OCI-LY1 (cell line): ENCODE data around the gene CTF1.

Experiments used
- H2AFZ ChIP-seq: fragments of 200-600 bp; sonication (generic), shearing (Covaris generic); 2 replicates; pipeline ENCODE4 v1.6.0; 2014; ENCODE audit warnings: antibody characterized with exemption, mild to moderate bottlenecking, low read length
- H3F3A ChIP-seq: fragments of 200-600 bp; sonication (generic), shearing (Covaris generic); 2 replicates; pipeline ENCODE4 v1.6.0; 2014; ENCODE audit warnings: mild to moderate bottlenecking, antibody characterized with exemption, low read length, moderate library complexity; ENCODE audit not compliant: insufficient read depth
- H3K27ac ChIP-seq: fragments of 200-600 bp; sonication (generic); 2 replicates; pipeline ENCODE4 v1.5.1; 2014; ENCODE audit warnings: low read length, mixed run types, mild to moderate bottlenecking, low read depth; ENCODE audit not compliant: poor library complexity, severe bottlenecking
- H3K27me3 ChIP-seq: fragments of 200-600 bp; sonication (generic); 2 replicates; pipeline ENCODE4 v1.6.0; 2014; ENCODE audit warnings: antibody characterized with exemption, mild to moderate bottlenecking, low read length, moderate library complexity; ENCODE audit not compliant: insufficient read depth
- H3K36me3 ChIP-seq: fragments of 200-600 bp; sonication (generic); 2 replicates; pipeline ENCODE4 v1.6.1; 2014; ENCODE audit warnings: mild to moderate bottlenecking, antibody characterized with exemption, low read length, moderate library complexity, mixed read lengths; ENCODE audit not compliant: insufficient read depth
- H3K4me1 ChIP-seq: fragments of 200-600 bp; sonication (generic); 2 replicates; pipeline ENCODE4 v1.5.1; 2014; ENCODE audit warnings: mild to moderate bottlenecking, low read length, moderate library complexity; ENCODE audit not compliant: insufficient read depth, severe bottlenecking
- H3K4me2 ChIP-seq: fragments of 200-600 bp; sonication (generic), shearing (Covaris generic); 2 replicates; pipeline ENCODE4 v1.6.1; 2014; ENCODE audit warnings: low read length
- H3K4me3 ChIP-seq: fragments of 200-600 bp; sonication (generic); 2 replicates; pipeline ENCODE4 v1.5.1; 2014; ENCODE audit warnings: low read length, low read depth, mild to moderate bottlenecking, mixed read lengths; ENCODE audit not compliant: poor library complexity, severe bottlenecking
- H3K79me2 ChIP-seq: fragments of 200-600 bp; shearing (Covaris generic); 2 replicates; pipeline ENCODE4 v1.6.1; 2016; ENCODE audit warnings: mixed run types, low read length, mixed read lengths; ENCODE audit not compliant: insufficient read depth
- H3K9ac ChIP-seq: fragments of 200-600 bp; sonication (generic), shearing (Covaris generic); 2 replicates; pipeline ENCODE4 v1.6.1; 2014; ENCODE audit warnings: mild to moderate bottlenecking, low read length, mixed read lengths
- H3K9me2 ChIP-seq: fragments of 200-600 bp; sonication (generic), shearing (Covaris generic); 2 replicates; pipeline ENCODE4 v1.6.1; 2014; ENCODE audit warnings: low read depth, mild to moderate bottlenecking, low read length, mixed read lengths
- H3K9me3 ChIP-seq: fragments of 200-600 bp; shearing (Covaris generic); 2 replicates; pipeline ENCODE4 v1.6.1; 2014; ENCODE audit warnings: low read length, mixed read lengths
- H4K20me1 ChIP-seq: fragments of 200-600 bp; sonication (generic), shearing (Covaris generic); 2 replicates; pipeline ENCODE4 v1.6.0; 2016; ENCODE audit warnings: mild to moderate bottlenecking, low read length; ENCODE audit not compliant: insufficient read depth
- CTCF ChIP-seq: fragments of 200-600 bp; sonication (generic), shearing (Covaris generic); IDR thresholded peaks from 2 replicates; pipeline ENCODE4 v1.5.1; 2017; ENCODE audit warnings: mild to moderate bottlenecking, antibody characterized with exemption, low read length, moderate library complexity, mixed read lengths
- EZH2 ChIP-seq: fragments of 200-600 bp; sonication (generic), shearing (Covaris generic); IDR thresholded peaks from 2 replicates; pipeline ENCODE4 v1.8.0; 2017; ENCODE audit warnings: borderline replicate concordance, mixed run types, mild to moderate bottlenecking, antibody characterized with exemption, low read length, moderate library complexity, mixed read lengths

CTF1 gene

GRCh38 chr16:30953111-30953510 lies 56.7 kb downstream of the CTF1 start:
- H3K9me3 ChIP-seq: no peaks in the 10 kb centered on the region
- no peak overlapping the region for H3K27ac ChIP-seq
- H3K4me3 ChIP-seq: no peak overlapping the region
- no peaks in the 10 kb centered on the region for H3K79me2 ChIP-seq
- H3K4me1 ChIP-seq: peaks cover 26% of the 10 kb centered on the region
- no peaks in the 10 kb centered on the region for H4K20me1 ChIP-seq
- no peaks in the 10 kb centered on the region for H3F3A ChIP-seq
- H3K27me3 ChIP-seq: no peaks in the 10 kb centered on the region
- no peak overlapping the region for H3K9ac ChIP-seq
- no peaks in the 10 kb centered on the region for H3K36me3 ChIP-seq
- TF ChIP-seq CTCF: no peak
- no peak for TF ChIP-seq EZH2
- H2AFZ ChIP-seq: no peak overlapping the region
- H3K9me2 ChIP-seq: no peaks in the 10 kb centered on the region
- H3K4me2 ChIP-seq: no peak overlapping the region
